Measurements from ENCODE around the gene UROC1.

- TF ChIP-seq CTCF (conservative IDR thresholded peaks at IDR 0.05; ENCODE audit: low read length) = no peak
- TF ChIP-seq EZH2phosphoT487 (IDR thresholded peaks at IDR 0.05; ENCODE audit: borderline replicate concordance) = no peak
These were observed 40.6 kb downstream of the UROC1 start for GRCh38 chr3:126477061-126477380.

All from Loucy (cell line).